Ureter (tissue), 1 donor: ENCODE measurements around the gene CAMTA1. TPM values are rescaled to one million over a fixed set of nuclear protein-coding genes. Genes with fewer than 3 reads are reported as not detected.

ENCODE experiments used
- DNase-seq: peaks from one replicate; pipeline ENCODE4 v3.0.0-alpha.2; 2020; ENCODE audit warnings: low spot score
- total RNA-seq: library from RNA; stranded (reverse); gene quantifications from one replicate; pipeline ENCODE4 v1.2.4, GENCODE V29; 2023
- donor health status: DM: yes; HTN: yes; CAD: no.

CAMTA1 gene
- total RNA-seq, 1 donor from 2014 or later, result 88.1 TPM

- DNase-seq, result no peak
Observed at GRCh38 chr1:7106442-7107108, 321.3 kb downstream of the CAMTA1 start.

DNA sequence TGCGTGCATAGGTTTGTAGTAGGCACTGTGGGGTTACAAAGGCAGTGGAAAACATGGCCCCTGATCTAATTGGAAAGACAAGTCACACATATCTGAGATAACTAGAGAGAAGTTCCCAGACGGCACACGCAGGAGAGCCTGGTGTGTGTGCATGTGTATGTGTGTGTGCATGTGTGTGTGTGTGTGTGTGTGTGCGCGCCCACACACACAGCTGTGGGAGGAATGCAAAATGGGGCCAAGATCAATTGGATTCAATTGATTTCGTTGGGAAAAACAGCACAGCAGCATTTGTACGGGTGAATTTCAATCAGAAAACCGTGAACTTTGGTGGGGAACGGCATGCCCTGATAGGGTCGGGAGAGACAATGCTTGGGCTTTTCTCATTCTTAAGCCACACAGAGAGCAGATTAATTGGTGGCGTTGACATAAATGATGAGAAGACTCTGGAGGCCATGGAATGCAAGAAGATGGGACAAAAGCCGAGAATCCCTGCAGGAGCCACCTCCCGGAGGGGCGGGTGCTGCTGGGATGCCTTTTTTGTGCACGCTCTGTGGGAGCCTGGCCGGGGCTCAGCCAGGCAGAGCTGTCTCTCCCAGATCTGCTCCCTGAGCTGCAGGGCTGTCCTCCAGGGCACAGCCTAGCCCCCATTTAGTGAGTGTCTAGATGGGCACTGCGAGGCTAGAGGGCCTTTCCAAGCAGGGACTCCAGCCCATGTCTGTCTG, 322.0 kb downstream of the CAMTA1 start:
- no peak for DNase-seq

- no peak for DNase-seq
Observed at GRCh38 chr1:7108251-7108650, 323.0 kb downstream of the CAMTA1 start.

- no peak for DNase-seq
Observed at GRCh38 chr1:7109901-7110300, 324.6 kb downstream of the CAMTA1 start.

DNA sequence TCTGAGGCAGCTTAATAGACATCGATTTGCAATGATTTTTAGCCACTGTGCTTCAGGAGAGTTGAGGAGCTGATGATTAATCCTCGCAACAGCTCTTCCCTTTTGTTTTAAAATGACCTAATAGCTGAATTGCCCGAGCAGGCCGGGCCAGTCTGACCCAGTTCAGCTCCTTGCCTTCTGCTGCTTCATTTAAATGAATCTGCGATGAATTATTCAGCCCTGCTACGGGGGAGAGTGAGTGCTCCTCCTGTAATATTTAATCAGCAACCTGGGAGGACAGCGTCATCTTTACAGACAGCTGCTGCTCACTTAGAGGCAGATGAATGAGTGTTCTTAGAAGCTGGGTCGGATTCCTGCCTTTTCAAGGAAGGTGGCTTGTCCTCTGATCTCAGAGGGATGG, 325.1 kb downstream of the CAMTA1 start:
- no peak for DNase-seq

DNA sequence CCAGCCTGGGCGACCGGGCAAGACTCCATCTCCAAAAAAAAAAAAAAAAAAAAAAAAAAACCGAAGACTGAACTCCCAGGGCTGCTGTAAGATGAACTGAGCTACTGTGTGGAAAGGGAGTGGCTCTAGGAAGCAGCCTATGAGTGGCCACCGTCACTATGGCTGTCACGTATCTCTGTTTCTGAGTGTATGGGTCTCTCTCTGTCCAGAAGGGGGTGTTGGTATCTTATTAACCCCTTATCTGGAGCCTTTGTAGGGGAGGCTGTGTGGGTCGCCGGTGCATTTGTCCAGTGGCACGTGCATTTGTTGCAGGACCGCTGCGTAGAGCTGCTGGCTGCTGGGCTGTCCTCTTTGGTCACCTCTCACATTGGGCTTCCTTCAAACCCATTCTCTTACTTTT, 326.6 kb downstream of the CAMTA1 start:
- DNase-seq, result no peak

GRCh38 chr1:7113136-7113535, 327.9 kb downstream of the CAMTA1 start:
- no peak for DNase-seq

- no peak for DNase-seq
Observed at GRCh38 chr1:7113822-7114221, 328.6 kb downstream of the CAMTA1 start.

DNA sequence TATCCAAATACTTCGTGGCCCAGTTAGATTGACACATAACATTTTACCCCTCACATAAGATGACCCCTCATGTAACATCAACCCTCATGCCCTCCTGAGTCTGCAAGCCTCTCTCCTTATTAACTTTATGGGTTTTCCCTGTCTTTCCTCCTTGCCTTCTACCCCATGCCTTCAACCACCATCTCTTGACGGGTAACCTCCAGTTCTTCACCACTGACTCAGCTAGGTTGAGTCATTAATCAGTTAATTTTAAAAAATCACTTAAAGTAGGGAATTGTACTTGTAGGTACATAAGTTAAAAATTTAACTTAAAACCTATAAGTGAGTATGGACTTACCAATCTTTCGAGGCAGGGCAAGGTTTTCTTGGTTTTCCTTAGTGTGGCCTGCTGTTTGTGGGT, 330.7 kb downstream of the CAMTA1 start:
- no peak for DNase-seq

DNA sequence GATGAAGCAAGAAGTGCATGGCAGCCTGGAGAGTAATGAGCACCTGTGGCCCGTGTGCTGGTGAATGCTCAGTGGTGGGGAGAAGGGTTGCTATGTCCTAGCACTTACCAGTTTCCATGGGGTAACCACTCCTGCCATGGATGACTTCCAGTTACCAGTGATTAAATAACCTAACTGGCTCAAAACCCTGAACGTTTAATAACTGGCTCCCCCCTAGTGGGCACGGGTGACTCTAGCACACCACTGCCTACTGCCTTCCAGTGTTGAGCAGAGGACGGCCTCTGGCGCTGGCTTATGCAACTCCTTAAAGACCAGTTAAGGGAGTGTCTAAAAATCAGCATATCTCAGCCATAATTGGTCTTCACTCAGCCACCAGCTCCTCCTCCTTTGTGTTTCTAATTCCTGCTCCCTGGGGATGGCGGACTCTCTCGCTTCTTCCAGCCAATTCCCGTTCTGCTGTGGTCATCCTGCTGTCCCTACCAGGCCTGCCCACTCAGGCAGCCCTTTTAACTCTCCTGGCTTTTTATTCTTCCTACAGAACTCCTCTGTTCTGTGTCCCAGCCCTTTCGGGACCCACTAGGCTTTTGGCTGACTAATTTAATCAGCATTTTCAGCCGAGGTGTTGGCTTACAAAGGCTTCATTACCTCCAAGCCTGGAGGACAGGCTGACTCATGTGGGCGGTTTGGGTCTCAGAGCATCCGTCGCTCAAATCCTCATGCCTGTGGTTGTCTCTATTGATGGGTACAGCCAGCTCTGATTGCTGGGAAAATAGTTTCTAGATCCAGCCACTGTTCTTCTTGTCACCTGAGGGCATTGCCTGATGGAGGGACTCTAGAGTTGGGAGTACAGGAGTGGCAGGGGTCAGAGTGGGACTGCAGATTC, 332.4 kb downstream of the CAMTA1 start:
- DNase-seq, result no peak

GRCh38 chr1:7119156-7119555, 333.9 kb downstream of the CAMTA1 start:
- no peak for DNase-seq

GRCh38 chr1:7120863-7121621, 335.8 kb downstream of the CAMTA1 start:
- DNase-seq, result no peak

DNA sequence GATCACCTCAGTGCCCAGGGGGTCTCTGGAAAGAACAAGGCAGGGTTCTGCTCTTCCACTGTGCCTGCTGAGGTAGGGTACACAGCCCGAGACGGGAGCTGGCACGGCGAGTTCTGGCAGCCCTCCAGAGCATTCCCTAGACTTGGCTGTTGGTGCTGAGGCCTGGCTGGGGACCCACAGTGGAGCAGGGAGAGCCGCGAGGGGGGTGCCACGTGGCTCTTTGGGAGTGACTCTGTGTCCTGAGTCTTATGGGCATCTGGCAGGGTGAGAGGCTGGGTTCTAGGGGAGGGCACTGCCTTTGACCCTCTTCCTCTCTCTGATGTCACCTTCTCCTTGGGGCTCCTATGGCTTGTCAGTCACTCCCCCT, 336.4 kb downstream of the CAMTA1 start:
- DNase-seq, result peak; percentile 62

- DNase-seq, result no peak
Observed at GRCh38 chr1:7127322-7128075, 342.2 kb downstream of the CAMTA1 start.

GRCh38 chr1:7128293-7128692, 343.0 kb downstream of the CAMTA1 start:
- no peak for DNase-seq

DNA sequence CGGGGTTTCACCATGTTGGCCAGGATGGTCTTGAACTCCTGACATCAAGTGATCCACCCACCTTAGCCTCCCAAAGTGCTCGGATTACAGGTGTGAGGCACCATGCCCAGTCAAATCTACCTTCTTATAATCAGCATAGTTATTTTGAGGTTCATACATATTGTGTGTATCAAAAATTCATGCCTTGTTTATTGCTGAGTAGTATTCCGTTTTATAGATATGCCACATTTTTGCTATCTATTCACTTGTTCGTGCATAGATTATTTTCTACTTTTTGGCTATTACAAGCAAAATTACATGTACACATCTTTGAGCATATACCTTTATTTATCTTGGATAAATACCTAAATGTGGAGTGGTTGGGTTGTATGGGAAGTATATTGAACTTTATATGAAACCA, 344.9 kb downstream of the CAMTA1 start:
- no peak for DNase-seq

GRCh38 chr1:7135493-7135892, 350.2 kb downstream of the CAMTA1 start:
- no peak for DNase-seq

GRCh38 chr1:7136166-7136953, 351.1 kb downstream of the CAMTA1 start:
- no peak for DNase-seq

DNA sequence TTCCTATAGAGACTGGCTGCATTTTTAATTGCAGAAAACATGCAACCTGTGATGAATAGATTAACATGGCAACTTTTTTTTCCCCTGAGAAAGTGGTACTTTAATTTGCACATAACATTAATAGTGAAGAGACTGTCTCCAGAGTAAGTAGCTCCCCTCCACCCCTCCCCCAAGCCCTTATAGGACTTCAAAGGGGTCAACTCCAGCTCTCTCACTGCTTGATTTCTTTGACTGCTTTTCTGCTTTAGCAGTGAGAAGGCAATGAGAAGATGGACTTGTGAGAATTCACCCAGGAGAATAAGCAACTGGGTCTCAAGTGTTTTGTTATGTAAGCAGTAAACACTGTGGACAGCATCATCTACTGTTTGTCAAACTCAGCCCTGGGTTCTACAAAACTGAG, 355.0 kb downstream of the CAMTA1 start:
- DNase-seq, result no peak

- no peak for DNase-seq
Observed at GRCh38 chr1:7145947-7146346, 360.7 kb downstream of the CAMTA1 start.
